GM19328 (cell line): ENCODE results near the gene CEP89.
"Not testable (repeated sequence)": the region's sequence is repeated elsewhere in the genome, so short reads cannot be mapped to it uniquely, and the experiment has no call there.

Experiments
- ATAC-seq: cut with Tn5 transposase; IDR thresholded peaks from one replicate; pipeline ENCODE4 v1.9.1; 2021; ENCODE audit warnings: mild to moderate bottlenecking, moderate library complexity; ENCODE audit not compliant: unreplicated experiment

Gene CEP89

GRCh38 chr19:32848035-32848434 lies 123.7 kb downstream of the CEP89 start:
- ATAC-seq = not testable (repeated sequence)

- no peak for ATAC-seq
Observed at GRCh38 chr19:32843716-32844245, 128.0 kb downstream of the CEP89 start.

- no peak for ATAC-seq
Observed at GRCh38 chr19:32842061-32842460, 129.7 kb downstream of the CEP89 start.

- ATAC-seq = no peak
Observed at GRCh38 chr19:32837531-32837930, 134.2 kb downstream of the CEP89 start.

GRCh38 chr19:32833388-32833787 lies 138.4 kb downstream of the CEP89 start:
- not testable (repeated sequence) for ATAC-seq

DNA sequence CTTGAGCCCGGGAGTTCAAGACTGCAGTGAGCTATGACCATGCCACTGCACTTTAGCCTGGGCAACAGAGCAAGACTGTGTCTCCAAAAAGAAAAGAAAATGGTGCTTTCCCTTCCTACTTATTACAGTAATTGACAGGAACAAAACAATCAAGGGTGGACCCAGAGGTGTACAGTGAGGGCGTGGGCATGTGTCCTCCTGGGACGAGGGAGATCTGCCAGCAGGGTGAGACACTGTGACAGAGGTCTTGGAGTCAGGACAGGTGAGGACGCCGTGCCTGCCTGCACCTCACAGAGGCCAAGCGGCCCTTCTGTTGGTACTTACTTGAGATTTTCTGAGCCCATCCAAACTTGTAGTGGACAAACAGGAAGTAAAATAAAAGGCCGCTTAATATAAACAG lies 138.9 kb downstream of the CEP89 start:
- not testable (repeated sequence) for ATAC-seq

GRCh38 chr19:32832094-32832493 lies 139.7 kb downstream of the CEP89 start:
- not testable (repeated sequence) for ATAC-seq

- ATAC-seq = no peak
Observed at GRCh38 chr19:32831611-32832010, 140.1 kb downstream of the CEP89 start.

GRCh38 chr19:32830231-32831014 lies 141.3 kb downstream of the CEP89 start:
- ATAC-seq = no peak

DNA sequence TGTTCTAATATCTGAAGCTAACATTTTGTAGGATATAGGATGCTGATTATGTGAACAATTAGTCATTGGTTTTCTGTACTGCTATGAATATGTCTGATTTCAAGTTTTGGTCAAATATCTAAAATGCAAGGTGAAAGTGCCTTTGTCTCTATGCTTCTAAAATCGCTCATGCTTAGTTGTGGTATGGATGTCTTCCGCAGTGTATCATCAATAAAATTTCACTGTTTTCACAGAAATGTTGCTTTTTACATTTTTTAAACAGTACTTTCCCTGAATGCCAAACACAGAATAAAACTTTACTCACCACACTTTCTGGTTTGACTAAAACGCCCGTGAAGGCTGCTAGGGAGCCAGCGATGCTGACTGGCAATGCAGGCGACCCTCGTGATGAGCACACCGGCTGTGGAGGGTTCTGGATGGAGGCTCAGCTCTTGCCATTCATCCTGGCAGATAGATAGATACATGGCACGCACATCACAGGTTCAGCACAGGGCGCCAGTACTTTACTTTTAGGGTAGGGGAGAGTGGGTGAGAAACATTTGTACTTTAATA lies 142.3 kb downstream of the CEP89 start:
- no peak for ATAC-seq

DNA sequence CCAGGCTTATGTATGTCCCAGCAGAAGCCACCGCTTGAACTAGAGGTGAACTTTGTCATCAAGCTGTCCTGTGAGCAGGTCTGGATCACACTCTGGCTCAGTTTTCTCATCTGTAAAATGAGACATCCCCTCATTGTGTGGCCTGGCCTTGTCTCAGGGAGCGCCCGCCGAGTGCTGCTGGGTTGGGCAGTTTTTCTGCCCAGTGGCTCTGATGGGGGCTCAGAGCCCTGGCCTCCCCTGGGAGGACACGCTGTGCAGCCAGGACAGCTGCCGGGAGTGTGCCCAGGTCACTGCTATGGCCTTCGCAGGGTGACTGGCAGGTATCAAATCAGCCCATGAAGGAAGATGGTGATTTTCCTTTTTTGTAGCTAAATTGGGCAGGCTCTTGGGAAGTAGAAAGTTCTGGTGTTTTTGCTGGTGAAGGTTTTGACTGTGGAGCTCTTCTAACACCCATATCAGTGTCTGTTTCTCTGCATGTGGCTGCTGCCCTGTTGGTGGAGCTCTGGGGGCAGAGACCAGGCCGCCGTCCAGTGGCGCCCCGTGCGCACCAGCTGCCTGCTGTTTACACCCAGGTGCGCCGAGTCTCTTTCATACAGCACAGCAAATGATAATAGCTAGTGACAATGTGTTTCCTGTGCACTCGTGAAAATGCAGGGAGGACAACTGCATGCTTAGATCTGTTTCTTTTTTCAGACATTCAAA lies 143.0 kb downstream of the CEP89 start:
- ATAC-seq = no peak

GRCh38 chr19:32828139-32828538 lies 143.6 kb downstream of the CEP89 start:
- ATAC-seq = no peak
